Subcutaneous abdominal adipose tissue (tissue), 5 donors: Measurements from ENCODE around the gene KDF1.

Experiments
- H3K27ac ChIP-seq: one replicate; pipeline ENCODE4 v1.7.0; 2013; ENCODE audit warnings: low read depth, mild to moderate bottlenecking, inconsistent platforms, low read length, moderate library complexity
- H3K27me3 ChIP-seq, 5 donors: one replicate each; pipeline ENCODE4 v1.7.0; 2013; ENCODE audit warnings: low read length in 5 of 5, inconsistent platforms in 1 of 5; ENCODE audit not compliant: control insufficient read depth in 5 of 5, insufficient read depth in 4 of 5
- H3K36me3 ChIP-seq, 5 donors: one replicate each; pipeline ENCODE4 v1.7.0; 2013; ENCODE audit warnings: low read length in 5 of 5; ENCODE audit not compliant: control insufficient read depth in 5 of 5, insufficient read depth in 5 of 5
- H3K4me1 ChIP-seq, 5 donors: one replicate each; pipeline ENCODE4 v1.7.0; 2013; ENCODE audit warnings: low read length in 5 of 5, mild to moderate bottlenecking in 3 of 5, moderate library complexity in 1 of 5; ENCODE audit not compliant: control insufficient read depth in 5 of 5, insufficient read depth in 5 of 5
- H3K4me3 ChIP-seq, 5 donors: one replicate each; pipeline ENCODE4 v1.7.0; 2013; ENCODE audit warnings: low read length in 5 of 5, low read depth in 1 of 5
- H3K9ac ChIP-seq, 5 donors: one replicate each; pipeline ENCODE4 v1.7.0; 2013; ENCODE audit warnings: low read length in 5 of 5, mild to moderate bottlenecking in 4 of 5, moderate library complexity in 3 of 5
- H3K9me3 ChIP-seq, 5 donors: one replicate each; pipeline ENCODE4 v1.7.0; 2013; ENCODE audit warnings: low read length in 5 of 5; ENCODE audit not compliant: control insufficient read depth in 5 of 5
- donor health status: healthy.
- donor health status: healthy.
- donor health status: healthy.
- donor health status: healthy.
- donor health status: healthy.

Gene KDF1

GRCh38 chr1:26959722-26960624 is at the start of gene KDF1:
KDF1 (minus strand) TSS chr1:26960468; CDS start chr1:26952380, 8,088 bp downstream.
- peaks cover 18 to 51% (median 38%) of the 10 kb centered on the region in 5 donors for H3K27me3 ChIP-seq
- no peak within 1 kb of the TSS for H3K27ac ChIP-seq
- H3K4me3 ChIP-seq: peak within 1 kb of the TSS in 2 of 5 donors; percentile 28 to 52
- H3K36me3 ChIP-seq: no peaks in the 10 kb centered on the region
- H3K4me1 ChIP-seq: peaks cover 0 to 12% (median 8%) of the 10 kb centered on the region in 5 donors
- no peak within 1 kb of the TSS for H3K9ac ChIP-seq
- H3K9me3 ChIP-seq: peaks cover 0 to 8% (median 5%) of the 10 kb centered on the region in 5 donors

DNA sequence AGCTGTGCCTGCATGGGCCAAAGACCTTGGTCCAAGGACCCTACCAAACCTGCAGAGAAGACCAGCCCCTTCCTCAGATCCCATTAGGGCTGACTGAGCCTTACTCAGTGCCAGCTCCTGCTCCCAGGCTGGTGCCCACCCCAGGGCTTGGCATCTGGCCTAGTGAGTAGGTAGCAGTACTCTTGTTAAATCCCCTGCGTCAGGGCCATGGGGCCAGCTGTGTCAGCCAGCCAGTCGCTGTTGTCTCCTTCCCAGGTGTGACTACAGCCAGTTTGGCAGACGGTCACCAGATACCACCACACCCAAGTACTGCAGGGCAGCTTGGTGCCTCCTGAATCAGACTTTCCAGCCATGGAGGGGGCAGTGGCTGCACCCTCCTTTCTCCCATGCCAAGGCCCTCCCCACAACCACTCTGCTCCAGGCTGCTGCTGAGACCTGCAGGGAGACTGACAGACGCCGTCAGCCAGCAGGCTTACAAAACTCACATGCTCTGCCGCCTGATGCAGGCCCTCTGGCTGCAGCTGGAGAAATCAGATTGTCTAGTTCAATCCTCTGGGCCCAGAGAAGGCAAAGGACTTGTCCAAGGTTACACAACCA is 49.4 kb upstream of the KDF1 start:
- no peaks in the 10 kb centered on the region for H3K27me3 ChIP-seq
- no peak overlapping the region for H3K4me3 ChIP-seq
- H3K27ac ChIP-seq: no peak overlapping the region

GRCh38 chr1:27007909-27008582 is 47.8 kb upstream of the KDF1 start:
- Histone ChIP-seq H3K27ac (no peak overlapping the region), H3K4me3 (no peak overlapping the region), H3K9ac (no peak overlapping the region), H3K27me3 (no peaks in the 10 kb centered on the region), H3K9me3 (no peaks in the 10 kb centered on the region), H3K36me3 (no peaks in the 10 kb centered on the region), H3K4me1 (peaks cover 0 to 17% (median 8%) of the 10 kb centered on the region in 5 donors)

More for the DNA sequence above, 49.4 kb upstream of the KDF1 start:
- Histone ChIP-seq H3K4me1 (peaks cover 0 to 19% (median 10%) of the 10 kb centered on the region in 5 donors), H3K9ac (no peak overlapping the region), H3K9me3 (no peaks in the 10 kb centered on the region), H3K36me3 (no peaks in the 10 kb centered on the region)

DNA sequence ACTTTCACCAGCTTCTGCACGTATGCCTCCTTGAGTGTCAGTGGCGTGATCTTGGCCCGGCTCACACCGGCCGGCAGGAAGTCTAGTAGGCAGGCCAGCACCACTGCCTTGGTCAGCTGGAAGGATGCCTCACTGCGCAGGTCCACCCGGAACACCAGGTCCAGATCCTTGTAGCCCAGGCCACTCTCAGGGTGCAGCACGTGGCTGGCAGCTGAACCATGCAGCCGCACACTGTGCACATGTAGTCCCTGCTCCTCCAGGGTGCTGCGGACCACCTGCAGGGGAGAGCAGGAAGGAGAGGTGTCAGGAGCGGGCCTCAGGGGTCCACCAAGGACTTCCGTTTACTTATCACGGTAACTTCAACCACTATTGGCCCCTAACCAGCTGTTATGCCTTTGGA is 46.4 kb upstream of the KDF1 start:
- H3K27me3 ChIP-seq: no peaks in the 10 kb centered on the region
- H3K9me3 ChIP-seq: no peaks in the 10 kb centered on the region
- H3K4me1 ChIP-seq: peaks cover 0 to 11% (median 7%) of the 10 kb centered on the region in 5 donors
- no peak overlapping the region for H3K9ac ChIP-seq
- H3K4me3 ChIP-seq: no peak overlapping the region
- H3K36me3 ChIP-seq: no peaks in the 10 kb centered on the region
- H3K27ac ChIP-seq: no peak overlapping the region

DNA sequence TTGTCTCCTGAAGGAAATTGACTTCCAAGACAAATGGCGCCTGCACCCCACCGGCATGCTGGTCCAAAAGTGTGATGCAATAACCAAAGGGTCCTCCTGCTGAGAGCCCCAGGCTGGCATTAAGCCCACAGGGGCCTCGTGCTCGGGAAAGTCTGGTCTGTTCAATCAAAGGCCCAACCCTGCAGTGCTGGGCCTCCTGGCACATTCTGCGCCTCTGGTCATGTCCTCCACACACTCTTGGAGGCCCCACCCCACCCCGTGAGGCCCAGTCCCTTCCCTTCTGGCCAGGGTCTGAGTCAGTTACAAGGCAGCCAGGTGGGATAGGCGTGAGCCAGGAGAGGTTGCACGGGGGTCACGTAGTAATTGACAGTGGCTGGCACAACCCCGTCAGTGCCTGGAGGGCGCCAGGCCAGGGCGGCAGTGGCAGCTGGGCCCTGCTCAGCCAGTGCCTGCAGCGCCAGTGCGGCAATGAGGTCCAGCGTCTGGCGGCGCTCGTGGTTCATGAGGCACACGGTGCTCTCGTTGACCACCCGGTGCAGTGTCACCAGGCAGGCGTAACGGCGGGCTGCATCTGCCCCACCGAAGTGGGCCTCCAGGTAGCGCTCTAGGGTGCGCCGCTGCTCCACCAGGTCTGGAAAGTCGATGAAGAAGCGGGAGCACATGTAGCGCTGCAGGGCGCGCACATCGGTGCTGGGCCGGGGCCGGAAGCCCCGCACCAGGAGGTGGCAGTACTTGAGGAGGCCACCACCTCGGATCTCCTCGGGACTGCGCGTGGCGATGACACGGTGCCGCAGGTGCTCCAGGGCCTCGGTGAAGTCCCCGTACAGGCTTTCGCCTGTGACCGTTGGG is 45.6 kb upstream of the KDF1 start:
- Histone ChIP-seq H3K27ac (no peak overlapping the region), H3K9ac (no peak overlapping the region), H3K27me3 (no peaks in the 10 kb centered on the region), H3K4me1 (peaks cover 0 to 18% (median 10%) of the 10 kb centered on the region in 5 donors), H3K9me3 (no peaks in the 10 kb centered on the region), H3K36me3 (no peaks in the 10 kb centered on the region), H3K4me3 (no peak overlapping the region)

GRCh38 chr1:27005166-27005530 is 44.9 kb upstream of the KDF1 start:
- Histone ChIP-seq H3K27ac (no peak overlapping the region), H3K4me1 (peaks cover 0 to 22% (median 10%) of the 10 kb centered on the region in 5 donors), H3K36me3 (no peaks in the 10 kb centered on the region), H3K27me3 (no peaks in the 10 kb centered on the region), H3K9me3 (no peaks in the 10 kb centered on the region), H3K9ac (no peak overlapping the region), H3K4me3 (no peak overlapping the region)

GRCh38 chr1:27004471-27005165 is 44.4 kb upstream of the KDF1 start:
- H3K27ac ChIP-seq: no peak overlapping the region

DNA sequence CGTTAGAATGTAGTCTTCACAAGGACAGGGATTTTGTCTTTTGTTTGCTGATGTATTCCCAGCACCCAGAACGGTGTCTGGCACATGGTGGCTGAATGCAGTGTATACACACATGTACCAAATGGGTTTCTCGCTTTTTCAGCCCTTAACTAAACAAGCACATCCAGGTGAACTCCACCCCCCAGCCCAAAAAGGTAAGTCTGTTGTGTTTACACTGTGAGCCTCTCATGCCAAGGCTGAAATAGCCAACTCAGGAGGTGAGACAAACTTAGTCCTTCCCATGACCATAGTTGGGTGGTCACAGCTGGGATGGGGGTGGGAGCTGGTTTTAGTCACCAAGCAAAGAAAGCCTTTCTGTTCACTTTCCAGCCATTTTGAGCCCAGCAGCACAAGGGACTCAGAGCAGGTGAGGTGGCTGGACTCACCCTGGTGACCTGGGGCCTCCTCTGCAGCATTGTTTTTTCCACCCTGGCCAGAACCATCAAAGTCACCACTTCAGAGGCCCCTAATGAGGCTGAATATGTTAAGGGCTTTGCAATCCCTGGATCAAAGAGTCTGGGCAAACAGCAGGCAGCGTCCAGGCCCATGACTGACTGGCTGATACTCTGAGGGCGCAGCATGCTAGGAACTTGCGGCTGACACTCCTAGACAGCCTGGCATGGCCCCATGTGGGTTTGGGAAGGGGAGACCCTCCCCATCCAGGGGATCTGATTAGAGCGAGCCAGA is 43.6 kb upstream of the KDF1 start:
- peaks cover 0 to 34% (median 20%) of the 10 kb centered on the region in 5 donors for H3K4me1 ChIP-seq
- no peak overlapping the region for H3K4me3 ChIP-seq
- H3K27ac ChIP-seq: no peak overlapping the region
- no peaks in the 10 kb centered on the region for H3K36me3 ChIP-seq
- H3K27me3 ChIP-seq: no peaks in the 10 kb centered on the region
- no peaks in the 10 kb centered on the region for H3K9me3 ChIP-seq
- H3K9ac ChIP-seq: no peak overlapping the region

More at GRCh38 chr1:27004471-27005165, 44.4 kb upstream of the KDF1 start:
- no peak overlapping the region for H3K4me3 ChIP-seq
- no peaks in the 10 kb centered on the region for H3K9me3 ChIP-seq
- no peaks in the 10 kb centered on the region for H3K27me3 ChIP-seq
- peaks cover 0 to 28% (median 13%) of the 10 kb centered on the region in 5 donors for H3K4me1 ChIP-seq
- no peaks in the 10 kb centered on the region for H3K36me3 ChIP-seq
- H3K9ac ChIP-seq: no peak overlapping the region
